Glomerular visceral epithelial cell (primary cell): ENCODE data around the gene KDM2B.
A peak's percentile ranks its signal among the peaks of the same experiment; 100 is the strongest.
"Not testable (repeated sequence)": the region's sequence is repeated elsewhere in the genome, so short reads cannot be mapped to it uniquely, and the experiment has no call there.

Experiments
- DNase-seq: peaks from one replicate; pipeline ENCODE4 v3.0.0-alpha.2; 2016; ENCODE audit errors: extremely low spot score

The KDM2B gene

GRCh38 chr12:121584885-121585284 is 4.1 kb upstream of the KDM2B start:
- not testable (repeated sequence) for DNase-seq

DNA sequence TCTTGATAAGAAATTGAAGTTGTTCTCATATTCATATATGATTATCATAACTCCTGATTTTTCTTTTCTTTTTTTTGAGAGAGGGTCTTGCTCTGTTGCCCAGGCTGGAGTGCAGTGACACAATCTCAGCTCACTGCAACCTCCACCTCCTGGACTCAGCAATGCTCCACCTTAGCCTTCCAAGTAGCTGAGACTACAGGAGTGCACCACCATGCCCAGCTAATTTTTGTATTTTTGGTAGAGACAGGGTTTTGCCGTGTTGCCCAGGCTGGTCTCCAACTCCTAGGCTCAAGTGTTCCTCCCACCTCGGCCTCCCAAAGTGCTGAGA is 2.5 kb upstream of the KDM2B start:
- not testable (repeated sequence) for DNase-seq

GRCh38 chr12:121582583-121583333 is 1.9 kb upstream of the KDM2B start:
- peak; percentile 30 for DNase-seq

GRCh38 chr12:121581686-121582429 is 1.0 kb upstream of the KDM2B start:
- no peak for DNase-seq

DNA sequence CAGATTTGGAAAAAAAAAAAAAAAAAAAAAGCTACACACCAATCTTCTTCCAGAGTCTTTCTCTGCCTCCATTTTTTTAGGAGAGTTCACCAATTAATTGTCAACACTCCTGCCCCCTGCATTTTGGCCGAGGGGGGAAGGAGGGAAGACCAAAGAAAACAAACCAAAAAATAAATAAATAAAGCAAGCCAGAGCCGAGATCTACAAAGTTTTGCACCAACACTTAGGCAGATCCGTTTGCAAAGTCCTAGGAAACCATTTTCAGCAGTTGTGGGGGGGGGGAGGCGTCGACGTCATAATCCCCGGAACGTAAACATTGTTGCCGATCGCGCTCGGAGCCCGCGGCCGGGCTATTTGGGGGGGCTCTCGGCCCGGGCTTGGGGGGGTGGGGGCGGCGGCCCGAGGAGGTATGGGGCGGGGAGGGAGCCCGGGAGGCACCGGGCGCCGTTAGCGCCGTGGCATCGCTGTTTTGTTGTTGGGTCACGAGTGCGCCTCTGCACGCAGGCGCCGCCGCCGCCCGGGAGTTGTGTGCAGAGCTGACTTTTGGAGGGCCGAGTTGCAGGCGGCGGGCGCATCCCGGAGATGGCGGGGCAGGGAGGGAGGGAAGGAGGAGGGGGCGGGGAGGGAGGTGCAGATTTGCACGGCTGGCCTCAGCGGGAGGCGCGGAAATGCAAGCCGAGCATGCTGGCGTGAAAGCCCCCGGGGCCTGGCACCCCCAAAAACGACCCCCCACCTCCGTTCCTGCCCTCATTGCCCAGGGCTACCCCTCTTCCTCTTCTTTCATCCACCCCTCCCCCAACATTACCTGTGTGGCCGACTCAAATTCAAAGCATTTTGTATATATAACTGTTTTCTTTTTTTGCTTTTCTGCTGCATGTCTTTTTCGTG is 598 bp downstream of the KDM2B start:
- peak; percentile 53 for DNase-seq

DNA sequence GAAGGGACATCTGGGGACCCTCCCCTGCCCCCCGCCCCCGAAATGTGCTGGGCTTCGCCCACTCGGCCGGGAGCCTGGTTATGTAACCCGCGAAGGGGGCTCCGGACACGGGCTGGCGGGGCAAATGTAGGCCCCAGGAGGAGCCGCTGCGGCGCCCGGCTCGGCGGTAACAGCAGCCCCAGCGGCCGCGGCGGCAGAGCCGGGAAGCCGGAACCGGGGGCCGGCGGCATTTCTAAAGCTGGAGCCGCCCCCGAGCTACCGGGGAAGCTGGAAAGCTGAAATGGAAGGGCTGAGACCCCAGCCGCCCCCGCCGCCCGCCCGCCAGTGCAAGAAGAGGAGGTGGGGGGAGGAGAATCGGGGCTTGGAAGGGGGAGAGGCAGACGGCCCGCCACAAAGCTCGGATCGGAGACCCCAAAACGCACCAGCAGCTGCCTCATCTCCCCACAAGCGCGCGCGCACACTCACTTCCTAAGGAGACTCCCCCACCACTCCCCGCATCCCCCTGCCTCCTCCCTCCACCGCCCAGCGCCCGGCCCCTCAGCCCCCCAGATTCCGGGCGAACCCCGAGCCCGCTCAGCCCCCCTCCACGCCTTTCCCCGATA is 1.5 kb downstream of the KDM2B start:
- no peak for DNase-seq

DNA sequence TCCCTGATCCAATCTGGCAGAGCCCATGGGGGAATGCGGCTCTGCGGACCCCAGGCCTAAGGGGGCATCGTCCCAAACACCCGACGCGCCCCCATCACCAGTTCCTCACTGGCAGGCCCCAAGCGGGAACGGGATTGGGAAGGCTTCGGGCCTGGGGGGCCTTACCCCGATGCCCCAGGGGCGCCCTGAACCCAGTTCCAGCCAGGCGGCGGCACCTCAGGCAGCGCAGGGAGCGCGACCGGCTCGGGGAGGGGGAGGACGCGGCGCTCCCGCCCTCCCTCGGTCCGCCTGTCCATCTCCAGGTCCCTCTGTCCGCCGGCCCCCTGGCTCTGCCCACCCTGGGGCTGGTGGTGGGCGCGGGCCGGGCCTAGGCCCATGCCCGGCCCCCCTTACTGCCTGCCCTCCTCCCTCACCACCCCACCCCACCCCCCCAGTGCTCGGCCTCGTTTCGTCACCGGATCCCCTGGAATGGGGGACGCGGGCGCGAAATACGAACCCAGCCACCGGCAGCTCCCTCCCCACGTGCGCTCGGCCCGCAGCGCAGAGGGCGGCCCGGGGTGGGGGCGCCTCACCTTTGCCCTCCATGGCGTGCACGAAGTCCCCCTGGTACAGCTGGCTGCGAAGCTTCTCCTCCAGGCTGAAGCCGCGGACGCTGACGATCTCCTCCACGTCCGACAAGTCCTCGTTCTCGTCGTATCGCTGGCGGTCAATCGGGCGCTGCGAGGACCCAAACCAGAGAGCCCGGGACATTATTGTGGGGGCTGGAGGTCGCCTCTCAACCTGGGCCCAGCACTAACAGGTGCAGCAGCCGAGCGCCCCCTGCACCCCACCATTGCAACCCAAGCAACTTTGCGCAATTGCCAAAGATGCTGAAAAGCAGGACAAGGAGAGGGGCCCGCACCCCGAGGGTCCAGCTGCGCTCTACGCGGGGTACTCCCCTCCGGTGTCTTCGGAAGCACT is 2.3 kb downstream of the KDM2B start:
- no peak for DNase-seq

DNA sequence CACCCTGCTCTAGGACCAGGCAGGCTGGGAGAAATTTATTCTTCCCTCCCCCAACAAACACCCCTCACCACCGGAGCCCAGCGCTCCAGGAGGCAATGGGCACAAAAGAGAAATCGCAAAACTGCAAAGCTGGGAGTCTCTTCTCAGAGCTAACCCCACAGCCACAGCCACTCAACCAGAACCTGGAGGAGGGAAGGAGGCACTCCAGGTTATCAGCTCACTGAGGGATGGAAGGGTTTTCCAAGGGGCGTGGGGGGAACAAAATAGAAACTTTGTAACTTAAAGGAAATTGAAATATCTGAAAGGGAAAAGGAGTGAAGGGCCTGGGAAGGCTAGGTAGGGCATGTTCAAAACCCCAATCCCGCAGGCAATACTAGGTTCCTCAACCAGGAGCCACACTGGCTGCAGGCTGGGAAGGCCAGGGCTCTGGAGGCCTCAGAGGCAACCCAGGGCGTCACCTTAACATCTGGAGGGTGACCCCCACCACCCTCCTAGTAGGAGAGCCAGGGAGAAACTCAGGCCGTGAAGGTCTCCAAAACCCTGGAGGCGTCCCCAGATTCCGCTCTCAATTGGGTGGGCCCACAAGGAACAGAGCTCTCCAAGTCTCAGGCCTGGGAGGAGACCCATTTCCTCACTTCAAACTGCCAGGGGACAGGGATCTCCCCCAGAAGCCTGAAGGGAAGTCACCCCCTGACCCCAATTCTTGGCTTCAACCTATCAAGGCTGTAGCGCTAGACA is 3.2 kb downstream of the KDM2B start:
- DNase-seq: peak; percentile 56

DNA sequence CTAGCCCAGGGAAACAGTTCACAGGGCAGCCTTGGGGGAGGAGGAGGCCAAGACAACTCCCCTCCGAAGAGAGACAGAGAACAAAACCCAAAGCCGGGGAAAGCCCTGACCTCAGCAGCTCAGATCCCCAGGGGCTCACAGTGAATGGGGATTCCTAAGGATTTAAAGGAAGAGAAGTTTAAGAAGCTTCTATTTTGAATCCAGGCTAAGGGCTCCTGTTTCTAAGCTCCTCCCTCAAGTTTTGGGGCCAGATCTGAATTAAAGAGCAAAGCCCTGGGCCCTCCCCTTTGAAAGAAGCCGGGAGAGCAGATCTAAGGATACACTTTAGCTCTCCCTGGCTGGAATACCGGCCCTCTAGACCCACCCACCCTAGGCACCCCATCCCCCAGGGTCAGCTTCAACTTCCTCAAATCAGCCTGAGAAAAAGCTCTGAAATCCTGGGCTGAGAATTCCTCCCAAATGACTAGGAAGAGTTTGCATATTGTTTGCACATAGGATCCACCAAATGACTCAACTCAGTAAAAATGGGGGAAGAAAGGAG is 3.9 kb downstream of the KDM2B start:
- DNase-seq: peak; percentile 69

DNA sequence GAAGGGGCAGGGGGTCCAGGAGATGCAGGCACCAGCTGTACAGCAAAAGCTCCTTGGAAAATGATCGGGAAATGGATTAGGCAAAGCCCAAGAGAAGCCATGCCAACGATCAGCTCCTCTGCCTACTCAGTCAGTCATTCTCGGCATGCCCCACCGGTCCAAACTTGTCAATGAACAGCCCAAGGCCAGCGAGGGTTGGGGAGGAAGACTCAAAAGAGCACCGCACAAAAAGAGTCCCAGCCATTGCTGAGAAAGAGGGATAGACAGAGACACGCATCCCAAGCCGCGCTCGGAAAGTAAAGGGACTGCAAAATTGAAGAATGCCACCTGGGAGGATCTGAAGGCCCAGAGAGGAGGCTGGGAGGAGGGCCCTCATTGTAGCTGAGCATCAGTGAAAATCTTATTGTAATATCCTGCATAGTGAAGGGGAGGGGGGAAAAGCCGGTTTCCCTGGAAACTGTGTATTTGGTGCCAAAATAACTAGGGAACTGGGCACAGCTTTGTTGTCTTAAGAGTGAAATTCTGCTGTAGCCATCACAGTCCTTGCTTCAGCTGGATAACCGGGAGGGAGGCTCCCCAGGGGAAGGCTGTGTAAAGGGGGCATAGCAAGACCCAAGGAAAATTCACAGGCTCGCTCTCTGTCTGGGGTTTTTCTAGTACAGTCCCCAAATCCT is 4.7 kb downstream of the KDM2B start:
- no peak for DNase-seq

GRCh38 chr12:121575051-121575450 is 5.8 kb downstream of the KDM2B start:
- no peak for DNase-seq

DNA sequence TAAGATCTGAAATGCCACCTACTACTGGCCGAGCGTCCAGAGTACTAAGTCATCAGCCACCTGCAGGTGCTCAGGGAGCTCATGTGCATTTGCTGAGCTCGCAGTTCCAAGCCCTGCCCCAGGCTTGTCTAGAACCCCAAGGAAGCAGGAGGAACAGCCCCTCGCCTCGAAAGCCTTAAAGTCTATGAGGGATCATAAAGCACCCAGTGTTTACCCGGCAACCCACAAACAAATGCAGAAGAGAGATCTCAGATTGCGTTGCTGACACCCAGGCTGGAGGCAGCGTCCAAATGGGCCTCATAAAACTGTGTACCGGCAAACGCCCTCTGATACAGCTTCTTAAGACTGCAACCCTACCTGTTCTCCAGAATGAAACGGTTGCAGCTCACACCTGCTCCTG is 6.8 kb downstream of the KDM2B start:
- no peak for DNase-seq

DNA sequence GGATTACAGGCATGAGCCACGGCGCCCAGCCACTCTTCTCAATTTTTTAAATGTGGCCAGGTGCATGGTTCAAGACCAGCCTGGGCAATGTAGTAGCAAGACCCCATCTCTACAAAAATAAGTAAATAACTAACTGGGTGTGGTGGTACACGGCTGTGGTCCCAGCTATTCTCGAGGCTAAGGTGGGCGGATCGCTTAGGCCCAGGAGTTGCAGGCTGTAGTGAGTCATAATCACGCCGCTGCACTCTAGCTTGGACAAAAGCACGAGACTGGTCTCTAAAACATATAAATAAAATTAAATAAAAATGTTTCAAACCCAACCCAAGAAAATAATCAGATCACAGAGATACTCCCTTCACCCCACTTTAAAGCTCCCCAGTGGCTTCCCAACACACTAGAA is 8.9 kb downstream of the KDM2B start:
- no peak for DNase-seq

DNA sequence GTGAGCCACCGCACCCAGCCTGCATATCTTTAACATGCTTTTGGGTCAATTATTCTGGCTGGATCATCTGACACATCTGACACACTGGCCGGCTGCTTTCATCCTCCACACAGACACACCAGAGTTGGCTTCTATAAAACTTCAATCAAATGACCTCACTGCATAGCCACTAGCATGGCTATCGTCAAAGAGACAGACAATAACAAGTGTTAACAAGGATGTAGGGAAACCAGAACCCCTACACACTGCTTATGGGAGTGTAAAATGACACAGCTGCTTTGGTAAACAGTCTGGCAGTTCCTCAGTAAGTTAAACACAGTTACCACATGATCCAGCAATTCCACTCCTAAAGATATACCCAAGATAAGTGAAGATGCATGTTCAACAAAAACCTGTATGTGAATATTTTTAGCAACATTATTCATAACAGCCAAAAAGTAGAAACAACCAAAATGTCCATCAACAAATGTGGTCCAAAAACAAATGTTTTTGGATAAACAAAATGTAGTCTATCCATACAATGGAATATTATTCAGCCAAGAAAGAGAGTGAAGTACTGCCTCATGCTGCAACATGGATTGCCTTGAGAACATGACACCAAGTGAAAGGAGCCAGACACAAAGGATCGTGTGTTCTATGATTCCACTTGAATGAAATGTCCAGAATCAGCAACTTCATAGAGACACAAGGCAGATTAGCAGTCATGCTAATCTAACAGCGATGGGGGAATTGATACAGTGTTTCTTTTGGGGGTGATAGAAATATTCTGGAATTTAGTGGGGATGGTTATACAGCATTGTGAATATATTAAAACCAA is 10.1 kb downstream of the KDM2B start:
- no peak for DNase-seq

GRCh38 chr12:121568971-121569751 is 11.7 kb downstream of the KDM2B start:
- DNase-seq: no peak

GRCh38 chr12:121568518-121568917 is 12.3 kb downstream of the KDM2B start:
- DNase-seq: no peak

- DNase-seq: no peak
These were observed 15.7 kb downstream of the KDM2B start for GRCh38 chr12:121565076-121565475.

DNA sequence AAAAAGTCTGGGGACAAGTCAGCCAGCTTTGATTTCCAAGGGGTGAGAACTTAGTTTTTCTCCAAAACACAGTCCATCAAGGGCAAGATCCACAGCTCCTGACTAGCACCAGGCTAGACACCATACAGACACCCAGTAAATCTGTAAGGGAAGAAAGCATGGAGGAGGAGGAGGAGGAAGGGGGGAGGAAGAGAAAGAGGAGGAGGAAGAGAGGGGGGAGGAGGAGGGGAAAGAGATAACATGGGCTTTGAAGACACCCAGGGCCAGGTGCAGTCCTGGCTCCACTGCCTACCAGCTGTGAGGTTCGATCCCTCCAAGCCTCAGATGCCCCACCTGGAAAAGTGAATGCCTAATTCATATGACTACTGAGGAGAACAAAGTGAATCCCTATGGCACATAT is 18.3 kb downstream of the KDM2B start:
- no peak for DNase-seq
